ENCODE results near the gene TRABD2A.

The TRABD2A gene

DNA sequence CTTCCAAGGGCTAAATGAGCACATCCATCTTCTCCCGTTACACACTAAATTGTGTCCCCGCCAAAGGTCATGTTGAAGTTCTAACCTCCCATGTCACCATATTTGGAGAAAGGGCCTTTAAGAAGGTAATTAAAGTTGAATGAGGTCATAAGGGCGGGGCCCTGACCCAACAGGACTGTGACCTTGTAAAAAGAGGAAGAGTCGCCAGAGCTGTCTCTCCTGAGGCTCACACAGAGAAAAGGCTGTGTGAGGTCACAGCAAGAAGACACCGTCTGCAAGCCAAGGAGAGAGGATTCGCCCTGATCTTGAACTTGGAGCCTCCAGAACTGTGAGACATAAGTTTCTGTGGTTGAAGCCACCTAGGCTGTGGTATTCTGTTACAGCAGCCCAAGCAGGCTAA, 24.1 kb downstream of the TRABD2A start:
- TF ChIP-seq CTCF (IDR thresholded peaks at IDR 0.05) = no peak

GRCh38 chr2:84855731-84856130, 25.2 kb downstream of the TRABD2A start:
- no peak for TF ChIP-seq CTCF (IDR thresholded peaks at IDR 0.05)

DNA sequence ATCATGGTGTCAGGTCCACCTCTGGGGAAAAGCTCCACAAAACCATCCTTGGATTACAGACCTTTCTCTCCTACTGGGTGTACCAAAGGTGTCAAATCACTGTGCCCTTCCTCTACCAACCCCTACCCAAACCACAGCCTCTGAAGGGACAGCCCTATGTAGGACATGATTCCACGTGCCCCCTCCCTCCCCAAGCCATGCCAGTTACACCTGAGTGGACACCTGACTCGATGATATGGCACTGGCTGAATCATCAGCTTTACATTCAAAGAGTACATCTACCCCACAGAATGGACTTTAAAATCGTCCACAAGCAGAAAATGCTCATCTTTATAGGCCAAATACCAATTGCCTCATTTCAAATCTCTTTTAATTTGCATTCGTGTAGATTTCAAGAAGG, 26.0 kb downstream of the TRABD2A start:
- TF ChIP-seq CTCF (IDR thresholded peaks at IDR 0.05) = no peak

- TF ChIP-seq CTCF (IDR thresholded peaks at IDR 0.05) = no peak
Measured at GRCh38 chr2:84851876-84852275, 29.0 kb downstream of the TRABD2A start.

DNA sequence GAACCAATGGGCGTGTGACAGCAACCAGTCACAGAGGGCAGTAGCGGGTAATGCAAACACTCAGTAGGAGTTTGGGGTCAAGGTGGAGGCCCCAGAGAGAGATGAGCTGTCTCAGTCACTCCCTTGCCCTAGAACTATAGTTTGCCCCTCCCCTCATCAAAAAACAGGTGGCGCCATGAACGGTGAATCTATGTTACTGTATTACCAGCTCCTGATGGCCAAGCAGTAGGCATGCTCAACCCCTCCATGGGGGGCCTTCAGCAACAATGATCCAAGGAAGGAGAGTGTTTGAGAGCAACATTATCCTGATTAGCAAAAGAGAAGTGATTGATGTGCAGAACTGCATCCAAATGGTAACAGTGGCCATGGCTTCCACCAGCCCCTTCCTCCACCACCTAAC, 30.4 kb downstream of the TRABD2A start:
- no peak for TF ChIP-seq CTCF (IDR thresholded peaks at IDR 0.05)

DNA sequence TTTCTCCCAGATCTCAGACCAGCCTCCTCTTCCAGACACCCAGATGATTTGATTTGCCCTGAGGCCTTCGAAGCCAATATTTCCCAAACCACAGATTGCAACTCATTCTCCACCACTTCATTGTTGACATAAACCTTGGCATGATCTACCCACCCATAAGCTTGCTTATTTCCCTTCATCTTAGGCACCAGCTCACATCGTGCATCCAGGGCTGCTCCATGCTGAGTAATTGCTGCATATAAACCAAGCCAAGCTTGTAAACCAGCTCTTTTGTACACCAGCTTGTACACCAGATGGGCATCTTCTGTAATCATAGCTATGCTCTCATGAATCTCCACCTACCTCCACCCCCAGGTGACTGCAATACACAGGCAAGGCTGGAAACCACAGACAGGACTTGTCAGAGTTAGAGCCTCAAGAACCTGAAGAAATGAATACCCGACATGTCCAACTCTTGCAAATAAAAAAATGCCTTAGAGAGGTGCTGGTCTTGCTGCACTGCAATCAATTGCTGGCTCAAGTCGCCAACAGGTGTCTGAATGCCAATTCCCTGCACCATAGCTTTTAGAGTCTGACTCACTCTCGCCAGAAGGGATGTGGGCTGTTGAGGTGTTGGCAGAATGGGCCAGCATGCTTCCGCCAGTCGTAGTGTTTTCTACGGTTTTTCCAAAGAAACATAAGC, 31.5 kb downstream of the TRABD2A start:
- no peak for TF ChIP-seq CTCF (IDR thresholded peaks at IDR 0.05)

DNA sequence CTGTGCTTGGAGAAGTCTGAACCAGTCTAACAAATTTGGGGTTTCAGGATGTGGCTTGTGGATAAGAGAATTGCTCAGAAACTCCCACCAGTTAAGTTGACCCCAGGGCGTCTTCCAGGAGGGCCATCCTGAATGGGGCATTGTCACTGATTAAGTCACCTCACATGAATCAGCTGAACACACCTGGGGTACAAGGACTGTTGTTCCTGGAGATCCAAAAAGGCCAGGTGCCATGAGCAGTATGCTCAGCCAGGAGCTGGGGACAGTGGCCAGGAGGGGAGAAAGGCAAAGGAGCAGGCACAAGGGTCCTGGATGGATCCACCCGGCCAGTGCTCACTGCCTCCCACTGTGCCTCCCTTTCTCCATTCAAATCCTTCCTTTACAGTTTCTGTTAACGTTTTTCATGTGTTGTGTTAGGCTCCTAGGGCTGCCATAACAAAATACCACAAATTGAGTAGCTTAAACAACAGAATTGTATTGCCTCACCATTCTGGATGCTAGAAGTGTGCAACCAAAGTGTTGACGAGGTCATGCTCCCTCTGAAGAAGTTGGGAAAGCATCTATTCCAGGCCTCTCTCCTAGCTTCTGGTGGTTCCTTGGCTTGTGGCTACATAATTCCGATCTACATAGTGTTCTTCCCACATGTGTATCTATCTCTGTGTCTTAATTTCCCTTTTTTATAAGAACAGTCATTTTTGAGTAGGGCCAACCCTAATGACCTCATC, 33.4 kb downstream of the TRABD2A start:
- no peak for TF ChIP-seq CTCF (IDR thresholded peaks at IDR 0.05)
